PC-9 (cell line): Measurements from ENCODE around the gene ANKFN1.

Source experiments
- EZH2 ChIP-seq: fragments of 200-600 bp; sonication (generic); IDR thresholded peaks from 2 replicates; pipeline ENCODE4 v1.8.0; 2017; ENCODE audit warnings: antibody characterized with exemption, low read depth
- TF ChIP-seq, protein P1 (sequence below): fragments of 200-600 bp; sonication (generic); conservative IDR thresholded peaks from 2 replicates; pipeline ENCODE4 v1.6.1; 2017; ENCODE audit warnings: mixed run types, antibody characterized with exemption, mild to moderate bottlenecking, moderate library complexity

DNA sequence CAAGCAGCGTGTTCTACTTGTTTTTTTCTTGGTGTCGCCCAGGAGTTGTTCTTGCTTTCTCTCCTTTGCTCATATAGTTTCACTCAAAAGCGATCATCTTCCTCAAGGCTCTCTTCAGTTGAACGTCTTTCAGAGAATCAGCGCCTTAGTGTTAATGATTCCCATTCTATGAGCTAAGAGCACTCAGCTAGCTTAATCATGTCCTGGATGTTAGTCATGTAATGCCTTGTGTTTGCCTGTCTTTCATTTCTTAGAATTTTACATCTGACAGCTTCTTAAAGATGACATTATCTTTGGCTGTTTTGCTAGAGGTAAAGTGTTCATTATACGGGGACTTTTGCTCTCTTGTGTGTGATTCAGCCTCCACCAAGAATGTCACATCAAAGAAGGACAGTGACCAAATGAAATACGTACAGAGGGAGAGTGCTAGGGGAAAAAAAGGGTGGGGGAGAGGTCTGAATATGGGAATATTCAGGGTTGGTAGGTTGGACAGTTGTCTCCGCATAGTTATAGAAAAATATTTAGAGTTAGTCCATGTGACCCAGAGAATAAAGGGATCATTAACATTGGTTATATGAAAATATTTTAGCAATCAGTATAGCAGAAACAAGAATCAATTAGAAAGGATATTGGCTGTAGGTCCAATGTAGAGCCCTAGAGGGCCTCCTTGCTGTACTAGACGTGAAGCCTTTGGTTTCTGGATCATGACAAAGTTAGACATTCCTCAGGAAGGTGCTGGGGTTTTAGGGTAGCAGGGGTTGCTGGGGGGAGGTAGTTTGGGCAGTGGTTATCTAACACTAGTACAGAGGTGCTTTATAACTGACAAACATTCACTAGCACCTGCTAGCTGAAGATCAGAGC lies 31.9 kb upstream of the ANKFN1 start:
- no peak for TF ChIP-seq EZH2
- TF ChIP-seq, protein P1, sequence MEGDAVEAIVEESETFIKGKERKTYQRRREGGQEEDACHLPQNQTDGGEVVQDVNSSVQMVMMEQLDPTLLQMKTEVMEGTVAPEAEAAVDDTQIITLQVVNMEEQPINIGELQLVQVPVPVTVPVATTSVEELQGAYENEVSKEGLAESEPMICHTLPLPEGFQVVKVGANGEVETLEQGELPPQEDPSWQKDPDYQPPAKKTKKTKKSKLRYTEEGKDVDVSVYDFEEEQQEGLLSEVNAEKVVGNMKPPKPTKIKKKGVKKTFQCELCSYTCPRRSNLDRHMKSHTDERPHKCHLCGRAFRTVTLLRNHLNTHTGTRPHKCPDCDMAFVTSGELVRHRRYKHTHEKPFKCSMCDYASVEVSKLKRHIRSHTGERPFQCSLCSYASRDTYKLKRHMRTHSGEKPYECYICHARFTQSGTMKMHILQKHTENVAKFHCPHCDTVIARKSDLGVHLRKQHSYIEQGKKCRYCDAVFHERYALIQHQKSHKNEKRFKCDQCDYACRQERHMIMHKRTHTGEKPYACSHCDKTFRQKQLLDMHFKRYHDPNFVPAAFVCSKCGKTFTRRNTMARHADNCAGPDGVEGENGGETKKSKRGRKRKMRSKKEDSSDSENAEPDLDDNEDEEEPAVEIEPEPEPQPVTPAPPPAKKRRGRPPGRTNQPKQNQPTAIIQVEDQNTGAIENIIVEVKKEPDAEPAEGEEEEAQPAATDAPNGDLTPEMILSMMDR, result no peak; the same call in 1 of the 2 replicates
